Measurements from ENCODE around the gene SGIP1.

DNA sequence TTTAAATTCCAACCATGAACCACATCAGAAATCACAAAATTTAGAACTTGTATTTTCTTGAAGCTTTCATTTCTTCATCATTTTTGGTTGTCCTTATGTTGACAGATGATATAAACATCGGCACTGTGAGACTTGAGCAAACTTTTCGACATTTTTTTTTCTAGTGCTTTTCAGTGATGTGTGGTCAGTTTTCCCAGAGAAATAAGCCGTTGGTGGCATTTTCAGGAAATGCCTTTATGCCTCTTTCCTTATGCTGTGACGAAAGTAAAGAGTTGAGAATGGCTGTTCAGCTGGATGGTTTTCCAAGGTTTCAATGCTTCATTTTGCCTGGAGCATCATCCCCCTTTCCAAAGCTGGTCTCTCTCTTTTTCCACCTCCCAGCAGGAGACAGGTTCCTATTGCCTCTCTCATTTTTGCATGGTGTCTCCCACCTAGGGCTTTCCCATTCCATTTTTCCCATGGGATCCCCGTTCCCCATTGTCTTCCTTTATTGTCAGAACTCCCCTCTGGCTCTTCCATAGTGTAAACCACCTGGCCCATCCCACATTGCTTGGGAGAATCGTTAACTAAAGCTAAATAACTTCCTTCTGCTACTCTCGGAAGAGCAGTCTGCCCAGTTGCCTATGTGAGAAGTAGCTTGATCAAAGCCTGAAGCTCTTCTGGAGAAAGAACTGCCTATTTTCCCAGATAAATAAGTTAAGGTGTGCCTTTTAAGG is 156.9 kb downstream of the SGIP1 start:
- TF ChIP-seq, protein P1, sequence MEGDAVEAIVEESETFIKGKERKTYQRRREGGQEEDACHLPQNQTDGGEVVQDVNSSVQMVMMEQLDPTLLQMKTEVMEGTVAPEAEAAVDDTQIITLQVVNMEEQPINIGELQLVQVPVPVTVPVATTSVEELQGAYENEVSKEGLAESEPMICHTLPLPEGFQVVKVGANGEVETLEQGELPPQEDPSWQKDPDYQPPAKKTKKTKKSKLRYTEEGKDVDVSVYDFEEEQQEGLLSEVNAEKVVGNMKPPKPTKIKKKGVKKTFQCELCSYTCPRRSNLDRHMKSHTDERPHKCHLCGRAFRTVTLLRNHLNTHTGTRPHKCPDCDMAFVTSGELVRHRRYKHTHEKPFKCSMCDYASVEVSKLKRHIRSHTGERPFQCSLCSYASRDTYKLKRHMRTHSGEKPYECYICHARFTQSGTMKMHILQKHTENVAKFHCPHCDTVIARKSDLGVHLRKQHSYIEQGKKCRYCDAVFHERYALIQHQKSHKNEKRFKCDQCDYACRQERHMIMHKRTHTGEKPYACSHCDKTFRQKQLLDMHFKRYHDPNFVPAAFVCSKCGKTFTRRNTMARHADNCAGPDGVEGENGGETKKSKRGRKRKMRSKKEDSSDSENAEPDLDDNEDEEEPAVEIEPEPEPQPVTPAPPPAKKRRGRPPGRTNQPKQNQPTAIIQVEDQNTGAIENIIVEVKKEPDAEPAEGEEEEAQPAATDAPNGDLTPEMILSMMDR (IDR thresholded peaks at IDR 0.05; ENCODE audit: low read depth, low read length, poor library complexity, severe bottlenecking) = no peak
- no peak for TF ChIP-seq EZH2phosphoT487 (IDR thresholded peaks at IDR 0.05; ENCODE audit: borderline replicate concordance, low read length)

Measured in DOHH2 (cell line).